Left ventricle myocardium inferior (tissue), 1 donor: Measurements from ENCODE around the gene EDIL3. TPM values are rescaled to one million over a fixed set of nuclear protein-coding genes. Genes with fewer than 3 reads are reported as not detected.

Experiments
- DNase-seq: peaks from one replicate; pipeline ENCODE4 v3.0.0-alpha.2; 2020
- H3K27ac ChIP-seq: fragments of 200-600 bp; replicated peaks from 2 replicates; pipeline ENCODE4 v1.8.0; 2021
- H3K27me3 ChIP-seq: fragments of 200-600 bp; 2 replicates; pipeline ENCODE4 v1.8.0; 2021; ENCODE audit warnings: low read depth
- H3K36me3 ChIP-seq: fragments of 200-600 bp; 2 replicates; pipeline ENCODE4 v1.8.0; 2021
- H3K4me1 ChIP-seq: fragments of 200-600 bp; 2 replicates; pipeline ENCODE4 v1.8.0; 2021
- H3K4me3 ChIP-seq: fragments of 200-600 bp; 2 replicates; pipeline ENCODE4 v1.8.0; 2021; ENCODE audit warnings: mild to moderate bottlenecking, moderate library complexity
- H3K9me3 ChIP-seq: fragments of 200-600 bp; replicated peaks from 2 replicates; pipeline ENCODE4 v1.8.0; 2021
- intact Hi-C: fragments of 100-400 bp; cut with micrococcal nuclease; formaldehyde crosslinking; loops from one replicate; pipeline ENCODE4 v1.11.0; 2022
- total RNA-seq: library from RNA; stranded (reverse); fragmentation: NEBNext Ultra II Directional; extraction: Animal tissue kit (Norgen Biotek cat#: 25700); gene quantifications from one replicate; pipeline ENCODE4 v1.2.1, GENCODE V29; 2021
- TF ChIP-seq, protein P1 (sequence below): fragments of 200-600 bp; IDR thresholded peaks from 2 replicates; pipeline ENCODE4 v1.8.0; 2021; ENCODE audit warnings: antibody characterized with exemption, mild to moderate bottlenecking, borderline replicate concordance
- donor health status: DM: no; HTN: yes; CAD: no; lungs with severe emphysema.

The EDIL3 gene
- total RNA-seq, 1 donor from 2014 or later: 3.5 TPM

- intact Hi-C loops: no loop called here
- TF ChIP-seq, protein P1, sequence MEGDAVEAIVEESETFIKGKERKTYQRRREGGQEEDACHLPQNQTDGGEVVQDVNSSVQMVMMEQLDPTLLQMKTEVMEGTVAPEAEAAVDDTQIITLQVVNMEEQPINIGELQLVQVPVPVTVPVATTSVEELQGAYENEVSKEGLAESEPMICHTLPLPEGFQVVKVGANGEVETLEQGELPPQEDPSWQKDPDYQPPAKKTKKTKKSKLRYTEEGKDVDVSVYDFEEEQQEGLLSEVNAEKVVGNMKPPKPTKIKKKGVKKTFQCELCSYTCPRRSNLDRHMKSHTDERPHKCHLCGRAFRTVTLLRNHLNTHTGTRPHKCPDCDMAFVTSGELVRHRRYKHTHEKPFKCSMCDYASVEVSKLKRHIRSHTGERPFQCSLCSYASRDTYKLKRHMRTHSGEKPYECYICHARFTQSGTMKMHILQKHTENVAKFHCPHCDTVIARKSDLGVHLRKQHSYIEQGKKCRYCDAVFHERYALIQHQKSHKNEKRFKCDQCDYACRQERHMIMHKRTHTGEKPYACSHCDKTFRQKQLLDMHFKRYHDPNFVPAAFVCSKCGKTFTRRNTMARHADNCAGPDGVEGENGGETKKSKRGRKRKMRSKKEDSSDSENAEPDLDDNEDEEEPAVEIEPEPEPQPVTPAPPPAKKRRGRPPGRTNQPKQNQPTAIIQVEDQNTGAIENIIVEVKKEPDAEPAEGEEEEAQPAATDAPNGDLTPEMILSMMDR: no peak
- DNase-seq: no peak
- Histone ChIP-seq H3K4me3 (no peak overlapping the region), H3K27ac (no peak overlapping the region), H3K9me3 (no peaks in the 10 kb centered on the region), H3K4me1 (no peaks in the 10 kb centered on the region), H3K36me3 (no peaks in the 10 kb centered on the region), H3K27me3 (no peaks in the 10 kb centered on the region)
These were observed 473.2 kb downstream of the EDIL3 start for GRCh38 chr5:83911367-83911919.

- DNase-seq: no peak
- TF ChIP-seq, protein P1: no peak
- Histone ChIP-seq H3K4me1 (no peaks in the 10 kb centered on the region), H3K36me3 (no peaks in the 10 kb centered on the region), H3K27ac (no peak overlapping the region), H3K4me3 (no peak overlapping the region), H3K9me3 (no peaks in the 10 kb centered on the region), H3K27me3 (no peaks in the 10 kb centered on the region)
- intact Hi-C loops: no loop called here
These were observed 484.4 kb downstream of the EDIL3 start for GRCh38 chr5:83900306-83900705.

GRCh38 chr5:83899326-83899970, 485.2 kb downstream of the EDIL3 start:
- H3K9me3 ChIP-seq: no peaks in the 10 kb centered on the region
- H3K27ac ChIP-seq: no peak overlapping the region
- H3K4me1 ChIP-seq: no peaks in the 10 kb centered on the region
- TF ChIP-seq, protein P1: no peak
- H3K36me3 ChIP-seq: no peaks in the 10 kb centered on the region
- intact Hi-C loops: no loop called here
- H3K27me3 ChIP-seq: no peaks in the 10 kb centered on the region
- no peak overlapping the region for H3K4me3 ChIP-seq
- DNase-seq: no peak

- TF ChIP-seq, protein P1: no peak
- Histone ChIP-seq H3K36me3 (no peaks in the 10 kb centered on the region), H3K27me3 (no peaks in the 10 kb centered on the region), H3K9me3 (no peaks in the 10 kb centered on the region), H3K27ac (no peak overlapping the region), H3K4me3 (no peak overlapping the region), H3K4me1 (no peaks in the 10 kb centered on the region)
- no peak for DNase-seq
- intact Hi-C loops: no loop called here
These were observed 488.8 kb downstream of the EDIL3 start for GRCh38 chr5:83895860-83896259.

DNA sequence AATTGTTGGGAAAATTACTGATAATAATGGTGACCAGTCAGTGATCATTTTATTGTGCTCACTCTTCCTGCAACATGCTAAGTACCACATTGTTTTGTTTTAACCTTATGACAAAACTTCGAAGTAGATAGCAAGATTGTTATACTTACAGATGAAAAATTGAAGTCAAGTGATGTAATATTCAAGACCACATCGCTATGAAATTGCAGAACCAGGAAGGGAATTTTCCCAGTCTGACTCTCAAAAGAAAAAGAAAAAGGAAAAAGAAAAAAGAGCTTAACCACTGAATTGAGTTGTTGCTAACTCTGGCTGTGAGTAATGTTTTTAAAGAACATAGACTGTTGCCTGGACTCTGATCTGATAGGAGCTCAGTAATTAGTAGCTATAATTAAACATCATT, 493.4 kb downstream of the EDIL3 start:
- Histone ChIP-seq H3K4me1 (no peaks in the 10 kb centered on the region), H3K36me3 (no peaks in the 10 kb centered on the region), H3K27me3 (no peaks in the 10 kb centered on the region), H3K4me3 (no peak overlapping the region), H3K27ac (no peak overlapping the region), H3K9me3 (no peaks in the 10 kb centered on the region)
- TF ChIP-seq, protein P1: no peak
- intact Hi-C loops: no loop called here
- DNase-seq: no peak
